Muscle of leg (tissue), 11 donors: ENCODE data around the gene RIMBP2. TPM values are rescaled to one million over a fixed set of nuclear protein-coding genes. Genes with fewer than 3 reads are reported as not detected.
"Not testable (repeated sequence)": the region's sequence is repeated elsewhere in the genome, so short reads cannot be mapped to it uniquely, and the experiment has no call there.

Experiments used
- DNase-seq: peaks from one replicate; pipeline ENCODE4 v3.0.0; 2013
- H3K27ac ChIP-seq: one replicate; pipeline ENCODE4 v1.5.1; 2013; ENCODE audit warnings: mild to moderate bottlenecking, low read length, control low read depth
- H3K27me3 ChIP-seq: one replicate; pipeline ENCODE4 v1.6.1; 2013; ENCODE audit warnings: low read length; ENCODE audit not compliant: control insufficient read depth, insufficient read depth
- H3K36me3 ChIP-seq: one replicate; pipeline ENCODE4 v1.6.1; 2013; ENCODE audit warnings: low read length; ENCODE audit not compliant: control insufficient read depth, insufficient read depth
- H3K4me1 ChIP-seq: one replicate; pipeline ENCODE4 v1.6.1; 2013; ENCODE audit warnings: low read length; ENCODE audit not compliant: control insufficient read depth, insufficient read depth
- H3K4me3 ChIP-seq: one replicate; pipeline ENCODE4 v1.5.1; 2013; ENCODE audit warnings: low read length, control low read depth
- H3K9me3 ChIP-seq: replicated peaks from 2 replicates; pipeline ENCODE4 v1.6.1; 2013; ENCODE audit warnings: low read depth, low read length; ENCODE audit not compliant: control insufficient read depth
- WGBS: methylation state at CpG from one replicate; pipeline ENCODE4 v1.1.5; 2013; ENCODE audit warnings: missing lambda C conversion rate; ENCODE audit not compliant: insufficient coverage; 5-methylcytosine and 5-hydroxymethylcytosine counted together
- polyA plus RNA-seq, 8 donors: library from polyadenylated mRNA; unstranded; fragments of 120-200 nt; gene quantifications; one replicate each; pipeline versions ENCODE4 v1.2.1 to v1.2.3, GENCODE V29; 2013; ENCODE audit warnings: inconsistent platforms in 1 of 8, low replicate concordance in 1 of 8; ENCODE audit not compliant: insufficient read length in 8 of 8, insufficient read depth in 1 of 8
- total RNA-seq: library from RNA; stranded (reverse); fragments of 120-200 nt; gene quantifications from one replicate; pipeline ENCODE4 v1.2.4, GENCODE V29; 2013

The RIMBP2 gene
- total and polyA plus RNA-seq, 9 donors, result 0.46 to 2.1 (median 0.87) TPM

- Histone ChIP-seq H3K27me3 (peaks cover 2% of the 10 kb centered on the region), H3K4me1 (no peaks in the 10 kb centered on the region), H3K36me3 (no peaks in the 10 kb centered on the region), H3K9me3 (peaks cover 2% of the 10 kb centered on the region), H3K27ac (no peak overlapping the region), H3K4me3 (no peak overlapping the region)
- 30% methylated on average over 4 of the region's 11 CpGs for WGBS
- DNase-seq, result no peak
These were observed 126.4 kb downstream of the RIMBP2 start for GRCh38 chr12:130589540-130590317.

DNA sequence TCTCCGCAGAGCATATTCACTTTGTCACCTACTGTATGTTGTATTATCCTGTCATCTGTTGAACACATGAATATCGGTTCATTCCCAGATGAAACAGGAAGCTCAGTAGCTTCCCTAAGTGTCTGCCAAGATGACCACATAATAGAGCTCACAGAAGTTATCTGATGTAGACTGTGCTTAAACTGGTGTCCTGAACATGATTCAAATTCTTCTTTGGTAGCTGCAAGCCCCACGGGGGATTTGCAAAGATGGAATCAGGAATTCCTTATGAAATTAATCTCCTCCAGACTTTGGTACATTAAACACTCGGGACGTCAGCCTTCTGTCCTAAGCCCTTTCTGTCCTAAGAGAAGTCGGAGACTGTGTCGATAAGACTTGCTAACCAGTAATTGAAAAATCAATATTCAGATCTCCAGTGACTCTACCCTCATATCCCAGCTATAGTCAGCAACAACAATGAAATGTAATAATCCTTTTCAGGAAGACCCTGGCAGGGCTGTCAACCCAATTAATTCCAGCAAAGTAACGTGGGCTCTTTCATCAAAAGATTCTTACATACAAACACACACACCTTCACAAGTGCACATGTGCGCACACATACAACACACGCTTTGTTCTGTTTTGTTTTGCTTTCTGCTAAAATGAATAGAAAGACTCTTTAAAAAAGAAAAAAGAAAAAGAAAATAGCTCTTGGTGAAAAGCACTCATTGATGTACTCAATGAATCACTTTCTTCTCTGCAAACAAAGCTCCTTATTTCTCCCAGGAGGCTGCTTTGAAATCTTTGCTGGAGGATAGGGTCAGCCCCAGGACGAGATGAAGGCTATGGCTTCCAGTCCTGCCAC is 127.2 kb downstream of the RIMBP2 start:
- H3K27me3 ChIP-seq, result peaks cover 2% of the 10 kb centered on the region
- H3K4me3 ChIP-seq, result no peak overlapping the region
- peaks cover 2% of the 10 kb centered on the region for H3K9me3 ChIP-seq
- H3K36me3 ChIP-seq, result no peaks in the 10 kb centered on the region
- DNase-seq, result no peak
- WGBS, result 0% methylated on average over 2 of the region's 11 CpGs
- no peak overlapping the region for H3K27ac ChIP-seq
- no peaks in the 10 kb centered on the region for H3K4me1 ChIP-seq

- WGBS, result 90% methylated on average over 3 of the region's 4 CpGs
- no peak for DNase-seq
- H3K4me3 ChIP-seq, result no peak overlapping the region
- peaks cover 2% of the 10 kb centered on the region for H3K27me3 ChIP-seq
- no peak overlapping the region for H3K27ac ChIP-seq
- peaks cover 2% of the 10 kb centered on the region for H3K9me3 ChIP-seq
- H3K36me3 ChIP-seq, result no peaks in the 10 kb centered on the region
- H3K4me1 ChIP-seq, result no peaks in the 10 kb centered on the region
These were observed 128.1 kb downstream of the RIMBP2 start for GRCh38 chr12:130587966-130588365.

GRCh38 chr12:130584475-130584874 is 131.6 kb downstream of the RIMBP2 start:
- not testable (repeated sequence) for H3K27ac ChIP-seq, H3K4me3 ChIP-seq, H3K4me1 ChIP-seq, DNase-seq, H3K36me3 ChIP-seq, H3K27me3 ChIP-seq, H3K9me3 ChIP-seq

GRCh38 chr12:130583800-130584199 is 132.3 kb downstream of the RIMBP2 start:
- H3K27me3 ChIP-seq, result no peaks in the 10 kb centered on the region
- no peak overlapping the region for H3K27ac ChIP-seq
- no peak for DNase-seq
- H3K4me3 ChIP-seq, result no peak overlapping the region
- H3K4me1 ChIP-seq, result no peaks in the 10 kb centered on the region
- peaks cover 2% of the 10 kb centered on the region for H3K9me3 ChIP-seq
- no peaks in the 10 kb centered on the region for H3K36me3 ChIP-seq
- 81% methylated on average over 3 of the region's 4 CpGs for WGBS

GRCh38 chr12:130583317-130583716 is 132.8 kb downstream of the RIMBP2 start:
- Histone ChIP-seq H3K27ac (no peak overlapping the region), H3K4me1 (no peaks in the 10 kb centered on the region), H3K4me3 (no peak overlapping the region), H3K27me3 (no peaks in the 10 kb centered on the region), H3K36me3 (no peaks in the 10 kb centered on the region), H3K9me3 (peaks cover 2% of the 10 kb centered on the region)
- 79% methylated on average over 5 of the region's 5 CpGs for WGBS
- DNase-seq, result no peak

DNA sequence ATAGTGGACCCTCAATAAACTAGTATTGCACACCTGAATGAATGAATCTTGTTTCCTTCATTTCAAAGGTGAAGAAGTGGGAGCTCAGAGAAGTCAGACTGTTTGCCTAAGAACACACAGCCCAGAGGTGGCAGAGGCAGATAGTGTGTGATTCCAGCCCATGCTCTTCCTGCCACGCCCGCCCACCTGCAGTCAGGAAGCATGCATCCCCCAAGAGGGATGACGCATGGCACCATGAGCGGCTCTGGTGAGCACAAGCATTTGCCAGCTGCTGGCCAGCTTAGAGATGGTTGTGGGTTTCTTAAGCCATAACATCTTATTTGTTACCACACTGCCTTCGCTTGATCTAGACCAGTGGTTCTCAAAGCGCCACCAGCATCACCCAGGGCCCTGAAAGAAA is 133.8 kb downstream of the RIMBP2 start:
- Histone ChIP-seq H3K27me3 (no peaks in the 10 kb centered on the region), H3K9me3 (peaks cover 2% of the 10 kb centered on the region), H3K36me3 (no peaks in the 10 kb centered on the region), H3K4me3 (no peak overlapping the region), H3K27ac (no peak overlapping the region), H3K4me1 (no peaks in the 10 kb centered on the region)
- no peak for DNase-seq
- no CpG with 5 or more reads among the region's 6 CpGs for WGBS

- H3K4me3 ChIP-seq, result no peak overlapping the region
- 69% methylated on average over 5 of the region's 5 CpGs for WGBS
- DNase-seq, result no peak
- H3K4me1 ChIP-seq, result no peaks in the 10 kb centered on the region
- no peak overlapping the region for H3K27ac ChIP-seq
- no peaks in the 10 kb centered on the region for H3K36me3 ChIP-seq
- H3K27me3 ChIP-seq, result no peaks in the 10 kb centered on the region
- H3K9me3 ChIP-seq, result peaks cover 2% of the 10 kb centered on the region
These were observed 134.3 kb downstream of the RIMBP2 start for GRCh38 chr12:130581782-130582181.

DNA sequence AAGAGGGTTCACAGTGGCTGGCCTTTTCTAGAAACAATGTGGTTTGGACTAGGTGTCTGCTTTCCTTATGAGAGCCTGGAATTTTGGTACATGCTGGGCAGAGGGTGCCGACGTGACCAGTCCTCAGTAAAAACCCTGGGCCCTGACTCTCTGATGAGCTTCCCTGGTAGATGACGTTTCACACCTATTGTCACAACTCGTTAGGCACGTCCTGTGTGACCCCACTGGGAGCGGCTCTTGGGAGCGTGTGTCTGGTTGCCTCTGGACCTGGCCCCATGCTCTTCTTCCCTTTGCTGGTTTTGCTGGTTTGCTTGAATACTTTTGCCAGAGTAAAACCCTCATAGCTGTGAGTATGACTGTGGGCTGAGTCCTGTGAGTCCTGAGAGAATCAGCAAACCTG is 136.9 kb downstream of the RIMBP2 start:
- H3K9me3 ChIP-seq, result no peaks in the 10 kb centered on the region
- no peak overlapping the region for H3K4me3 ChIP-seq
- 60% methylated on average over 7 of the region's 7 CpGs for WGBS
- no peak overlapping the region for H3K27ac ChIP-seq
- H3K4me1 ChIP-seq, result no peaks in the 10 kb centered on the region
- DNase-seq, result no peak
- H3K36me3 ChIP-seq, result no peaks in the 10 kb centered on the region
- H3K27me3 ChIP-seq, result no peaks in the 10 kb centered on the region

- H3K4me3 ChIP-seq, result no peak overlapping the region
- H3K4me1 ChIP-seq, result no peaks in the 10 kb centered on the region
- 60% methylated on average over 1 of the region's 6 CpGs for WGBS
- no peaks in the 10 kb centered on the region for H3K27me3 ChIP-seq
- no peak overlapping the region for H3K27ac ChIP-seq
- no peak for DNase-seq
- H3K36me3 ChIP-seq, result no peaks in the 10 kb centered on the region
- no peaks in the 10 kb centered on the region for H3K9me3 ChIP-seq
These were observed 138.7 kb downstream of the RIMBP2 start for GRCh38 chr12:130577351-130577750.
